Caco-2 (cell line): Measurements from ENCODE around the gene ACOXL. TPM values are rescaled to one million over a fixed set of nuclear protein-coding genes. Genes with fewer than 3 reads are reported as not detected.

ENCODE experiments used
- BruUV-seq: library from RNA; stranded (reverse); fragments of 400-500 nt; replicated peaks from 2 replicates; lab custom pipeline; 2021; lab: Mats Ljungman, UMichigan
- CTCF ChIA-PET: fragments of 300-600 bp; sonication (Branson Sonifier 250); formaldehyde crosslinking; loops from one replicate; lab custom pipeline; 2022; ENCODE audit warnings: antibody characterized with exemption; lab: Charles Lee
- POLR2A ChIA-PET: fragments of 300-600 bp; sonication (Branson Sonifier 250); formaldehyde crosslinking; loops from one replicate; lab custom pipeline; 2022; ENCODE audit warnings: antibody characterized with exemption; lab: Charles Lee
- DNase-seq, 2 experiments: peaks; one replicate each; pipeline versions ENCODE4 v3.0.0 to v3.0.0-alpha.2; 2020 to 2022
- H3K27me3 ChIP-seq: replicated peaks from 2 replicates; pipeline ENCODE4 v1.6.0; 2011; ENCODE audit warnings: low read length; ENCODE audit not compliant: control insufficient read depth, insufficient read depth
- H3K36me3 ChIP-seq: 2 replicates; pipeline ENCODE4 v1.5.1; 2011; ENCODE audit warnings: low read length; ENCODE audit not compliant: control insufficient read depth, insufficient read depth
- H3K4me1 ChIP-seq: fragments of 250-450 bp; sonication (Bioruptor Pico); 2 replicates; pipeline ENCODE4 v1.5.1; 2020; ENCODE audit warnings: mild to moderate bottlenecking
- H3K4me3 ChIP-seq: 2 replicates; pipeline ENCODE4 v1.5.1; 2011; ENCODE audit warnings: low read depth, mild to moderate bottlenecking, control low read depth, low read length
- H3K9me3 ChIP-seq: fragments of 250-450 bp; sonication (Bioruptor Pico); 2 replicates; pipeline ENCODE4 v1.5.1; 2020; ENCODE audit warnings: mild to moderate bottlenecking, moderate library complexity
- H3K27ac Mint-ChIP-seq: one replicate; pipeline ENCODE4 v1.8.0; 2022; ENCODE audit warnings: mixed read lengths; ENCODE audit not compliant: unreplicated experiment
- H3K27me3 Mint-ChIP-seq: one replicate; pipeline ENCODE4 v1.8.0; 2022; ENCODE audit warnings: mixed read lengths; ENCODE audit not compliant: insufficient read depth, unreplicated experiment
- H3K36me3 Mint-ChIP-seq: one replicate; pipeline ENCODE4 v1.8.0; 2022; ENCODE audit warnings: mild to moderate bottlenecking, mixed read lengths; ENCODE audit not compliant: insufficient read depth, unreplicated experiment
- H3K4me1 Mint-ChIP-seq: one replicate; pipeline ENCODE4 v1.8.0; 2022; ENCODE audit warnings: low read depth, mixed read lengths; ENCODE audit not compliant: unreplicated experiment
- H3K4me3 Mint-ChIP-seq: one replicate; pipeline ENCODE4 v1.8.0; 2022; ENCODE audit warnings: mild to moderate bottlenecking, moderate library complexity, mixed read lengths; ENCODE audit not compliant: unreplicated experiment
- H3K9me3 Mint-ChIP-seq: one replicate; pipeline ENCODE4 v1.8.0; 2022; ENCODE audit warnings: mixed read lengths; ENCODE audit not compliant: unreplicated experiment
- intact Hi-C: fragments of 100-400 bp; cut with micrococcal nuclease; formaldehyde crosslinking; loops from one replicate; pipeline ENCODE4 v1.10.0; 2022; ENCODE audit not compliant: unreplicated experiment
- total RNA-seq: library from RNA; stranded (reverse); gene quantifications from 2 replicates; pipeline ENCODE4 v1.2.3, GENCODE V29; 2022
- TF ChIP-seq, protein P1 (sequence below), 2 experiments: fragments of 200-600 bp in 1 of 2; IDR thresholded peaks; 1 replicate in 1 of 2; 2 replicates in 1 of 2; pipeline versions ENCODE4 v1.5.1 to v1.8.0; 2011 to 2022; ENCODE audit warnings: antibody characterized with exemption in 1 of 2, control low read depth in 1 of 2, inconsistent platforms in 1 of 2, low read depth in 1 of 2, low read length in 1 of 2, mild to moderate bottlenecking in 1 of 2, moderate library complexity in 1 of 2; ENCODE audit not compliant: insufficient read depth in 1 of 2, severe bottlenecking in 1 of 2, unreplicated experiment in 1 of 2

ACOXL gene
- total RNA-seq, 1 experiment from 2014 or later: 2.6 TPM

DNA sequence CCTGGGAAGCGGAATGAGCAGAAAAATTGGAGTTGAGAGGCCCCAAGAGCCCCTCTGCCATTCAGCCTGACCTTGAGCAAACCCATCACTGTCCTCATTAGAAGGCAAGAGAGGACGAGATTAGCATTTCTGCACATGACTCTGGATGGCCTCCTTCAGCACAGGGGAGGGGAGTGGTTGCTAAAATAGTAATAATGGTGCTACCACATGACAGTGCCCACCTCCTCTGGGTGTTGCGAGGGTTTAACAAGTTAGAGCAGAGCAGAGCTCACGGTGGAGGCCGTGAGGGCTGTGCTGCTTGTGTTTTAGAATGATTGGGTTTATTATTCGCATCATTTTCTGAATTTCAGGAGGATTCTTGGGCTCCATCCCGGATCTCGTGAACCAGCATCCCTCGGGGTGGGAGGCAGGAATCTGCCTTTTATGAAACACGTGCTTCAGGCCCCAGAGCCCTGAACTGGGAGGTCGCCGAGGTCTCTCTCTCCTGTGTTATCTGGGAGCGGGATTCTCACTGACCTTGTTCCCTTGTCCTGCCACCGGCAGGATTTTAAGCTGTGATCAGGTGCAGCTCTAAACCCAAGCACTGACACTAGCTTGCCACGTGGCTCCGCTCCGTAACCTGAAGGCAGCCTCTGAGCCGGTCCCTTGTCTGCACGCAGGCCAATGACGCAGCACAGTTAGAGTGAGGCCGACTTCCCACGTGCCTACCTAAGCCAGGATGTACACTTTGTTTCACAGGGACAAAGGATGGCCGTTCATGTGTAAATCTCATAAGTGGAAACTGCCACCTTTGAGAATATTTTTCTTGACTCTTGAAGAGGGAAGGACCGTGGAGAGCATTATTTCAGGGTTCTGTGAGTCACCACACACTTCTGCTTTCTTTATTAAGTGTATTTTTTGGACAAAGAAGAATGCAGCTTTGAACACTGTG lies 142.3 kb downstream of the ACOXL start:
- H3K4me3 ChIP-seq: no peak overlapping the region
- peaks cover 10% of the 10 kb centered on the region for H3K9me3 Mint-ChIP-seq
- H3K4me3 Mint-ChIP-seq: no peak overlapping the region

DNA sequence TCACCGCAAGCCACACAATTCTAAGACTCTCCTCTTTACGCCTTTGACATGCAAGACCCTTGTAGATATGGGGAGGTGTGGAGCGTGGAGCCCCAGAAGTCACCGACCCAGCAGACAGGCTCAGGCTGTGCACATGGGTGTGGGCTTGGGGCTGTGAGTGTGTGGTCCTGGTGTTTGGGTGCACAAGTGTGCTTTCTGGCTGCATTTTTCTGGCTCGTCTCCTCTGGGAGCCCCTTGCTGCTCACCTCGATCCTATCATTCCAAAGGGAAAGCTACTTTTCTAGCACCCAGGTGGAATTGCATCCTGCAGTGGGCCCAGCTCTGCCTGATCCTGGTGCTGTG lies 143.0 kb downstream of the ACOXL start:
- DNase-seq: no peak

More for the DNA sequence above, 142.3 kb downstream of the ACOXL start:
- H3K36me3 Mint-ChIP-seq: no peaks in the 10 kb centered on the region
- no peaks in the 10 kb centered on the region for H3K36me3 ChIP-seq
- DNase-seq: no peak
- H3K27ac Mint-ChIP-seq: no peak overlapping the region
- no peaks in the 10 kb centered on the region for H3K4me1 ChIP-seq
- no TSS peak for BruUV-seq
- no peaks in the 10 kb centered on the region for H3K27me3 Mint-ChIP-seq
- no peaks in the 10 kb centered on the region for H3K9me3 ChIP-seq
- TF ChIP-seq, protein P1, sequence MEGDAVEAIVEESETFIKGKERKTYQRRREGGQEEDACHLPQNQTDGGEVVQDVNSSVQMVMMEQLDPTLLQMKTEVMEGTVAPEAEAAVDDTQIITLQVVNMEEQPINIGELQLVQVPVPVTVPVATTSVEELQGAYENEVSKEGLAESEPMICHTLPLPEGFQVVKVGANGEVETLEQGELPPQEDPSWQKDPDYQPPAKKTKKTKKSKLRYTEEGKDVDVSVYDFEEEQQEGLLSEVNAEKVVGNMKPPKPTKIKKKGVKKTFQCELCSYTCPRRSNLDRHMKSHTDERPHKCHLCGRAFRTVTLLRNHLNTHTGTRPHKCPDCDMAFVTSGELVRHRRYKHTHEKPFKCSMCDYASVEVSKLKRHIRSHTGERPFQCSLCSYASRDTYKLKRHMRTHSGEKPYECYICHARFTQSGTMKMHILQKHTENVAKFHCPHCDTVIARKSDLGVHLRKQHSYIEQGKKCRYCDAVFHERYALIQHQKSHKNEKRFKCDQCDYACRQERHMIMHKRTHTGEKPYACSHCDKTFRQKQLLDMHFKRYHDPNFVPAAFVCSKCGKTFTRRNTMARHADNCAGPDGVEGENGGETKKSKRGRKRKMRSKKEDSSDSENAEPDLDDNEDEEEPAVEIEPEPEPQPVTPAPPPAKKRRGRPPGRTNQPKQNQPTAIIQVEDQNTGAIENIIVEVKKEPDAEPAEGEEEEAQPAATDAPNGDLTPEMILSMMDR (IDR thresholded peaks at IDR 0.05; ENCODE audit: insufficient read depth in 1 of 2, low read depth in 1 of 2, low read length in 1 of 2, severe bottlenecking in 1 of 2, unreplicated experiment in 1 of 2): no peak
- intact Hi-C loops: no loop called here
- ChIA-PET POLR2A (no interaction called here), CTCF (no interaction called here)
- H3K27me3 ChIP-seq: no peaks in the 10 kb centered on the region
- no peaks in the 10 kb centered on the region for H3K4me1 Mint-ChIP-seq

DNA sequence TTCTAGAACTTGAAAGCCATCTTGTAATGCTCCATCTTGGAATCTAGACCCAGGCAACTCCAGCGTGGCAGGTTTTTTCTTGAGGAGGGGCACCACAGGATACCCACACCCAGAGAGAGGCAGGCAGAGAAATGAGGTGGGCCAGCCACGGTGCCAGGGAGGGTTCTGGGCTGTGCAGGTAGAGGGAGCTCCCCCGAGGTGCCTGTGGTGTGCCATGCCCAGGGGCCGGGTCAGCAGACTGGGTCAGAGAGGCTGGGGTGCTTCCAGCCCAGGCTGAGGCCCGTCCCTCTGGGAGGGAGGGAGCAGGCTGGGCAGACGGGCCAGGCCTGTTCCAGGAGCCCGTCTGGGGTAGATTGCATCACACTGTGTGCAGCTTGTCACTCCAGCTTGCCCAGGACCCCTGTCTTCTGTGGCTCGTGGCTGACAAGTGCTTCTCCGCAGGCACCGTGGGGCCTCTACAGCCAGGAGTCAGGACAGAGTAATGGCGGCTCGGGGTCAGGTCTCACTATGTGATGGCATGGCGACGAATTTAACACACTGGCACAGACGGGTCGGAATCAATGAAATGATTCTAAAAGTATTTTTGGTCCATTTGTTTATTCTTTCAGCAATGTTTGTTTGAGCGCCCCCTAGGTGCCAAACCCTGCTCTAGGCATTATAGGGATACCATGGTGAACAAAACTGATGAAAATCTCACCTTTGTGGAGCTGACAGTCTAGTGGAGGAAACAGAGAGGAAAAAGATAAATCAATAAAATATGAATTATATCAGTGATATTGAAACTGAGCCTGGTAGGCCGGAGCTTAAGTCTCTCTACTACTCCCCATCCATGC lies 144.0 kb downstream of the ACOXL start:
- H3K4me3 Mint-ChIP-seq: no peak overlapping the region
- CTCF ChIA-PET: no interaction called here
- H3K27ac Mint-ChIP-seq: no peak overlapping the region
- H3K9me3 Mint-ChIP-seq: peaks cover 13% of the 10 kb centered on the region
- no peaks in the 10 kb centered on the region for H3K36me3 Mint-ChIP-seq
- no peaks in the 10 kb centered on the region for H3K4me1 Mint-ChIP-seq
- no TSS peak for BruUV-seq
- TF ChIP-seq, protein P1 (IDR thresholded peaks at IDR 0.05; ENCODE audit: insufficient read depth in 1 of 2, low read depth in 1 of 2, low read length in 1 of 2, severe bottlenecking in 1 of 2, unreplicated experiment in 1 of 2): peak in 1 of 2 experiments; percentile 22
- Histone ChIP-seq H3K36me3 (no peaks in the 10 kb centered on the region), H3K4me3 (no peak overlapping the region), H3K4me1 (no peaks in the 10 kb centered on the region), H3K27me3 (no peaks in the 10 kb centered on the region), H3K9me3 (no peaks in the 10 kb centered on the region)
- no peaks in the 10 kb centered on the region for H3K27me3 Mint-ChIP-seq
- DNase-seq: no peak
- intact Hi-C loops: no loop called here
- POLR2A ChIA-PET: no interaction called here

More for the DNA sequence above, 143.0 kb downstream of the ACOXL start:
- Mint-ChIP-seq H3K4me3 (no peak overlapping the region), H3K4me1 (no peaks in the 10 kb centered on the region), H3K27ac (no peak overlapping the region), H3K27me3 (no peaks in the 10 kb centered on the region), H3K9me3 (peaks cover 10% of the 10 kb centered on the region), H3K36me3 (no peaks in the 10 kb centered on the region)
- intact Hi-C loops: no loop called here
- Histone ChIP-seq H3K36me3 (no peaks in the 10 kb centered on the region), H3K4me3 (no peak overlapping the region), H3K4me1 (no peaks in the 10 kb centered on the region), H3K9me3 (no peaks in the 10 kb centered on the region), H3K27me3 (no peaks in the 10 kb centered on the region)
- BruUV-seq: no TSS peak
- TF ChIP-seq, protein P1 (IDR thresholded peaks at IDR 0.05; ENCODE audit: insufficient read depth in 1 of 2, low read depth in 1 of 2, low read length in 1 of 2, severe bottlenecking in 1 of 2, unreplicated experiment in 1 of 2): no peak
- ChIA-PET POLR2A (no interaction called here), CTCF (no interaction called here)
